Cerebellar nuclear complex (tissue), 1 donor: Measurements from ENCODE around the gene SENP6.
"Not testable (repeated sequence)": the region's sequence is repeated elsewhere in the genome, so short reads cannot be mapped to it uniquely, and the experiment has no call there.

Experiments used
- DNase-seq, 2 experiments: peaks; one replicate each; lab custom pipeline; 2025; lab: John Stamatoyannopoulos, UW

Gene SENP6

GRCh38 chr6:75609639-75610590, 8.2 kb downstream of the SENP6 start:
- no peak for DNase-seq

DNA sequence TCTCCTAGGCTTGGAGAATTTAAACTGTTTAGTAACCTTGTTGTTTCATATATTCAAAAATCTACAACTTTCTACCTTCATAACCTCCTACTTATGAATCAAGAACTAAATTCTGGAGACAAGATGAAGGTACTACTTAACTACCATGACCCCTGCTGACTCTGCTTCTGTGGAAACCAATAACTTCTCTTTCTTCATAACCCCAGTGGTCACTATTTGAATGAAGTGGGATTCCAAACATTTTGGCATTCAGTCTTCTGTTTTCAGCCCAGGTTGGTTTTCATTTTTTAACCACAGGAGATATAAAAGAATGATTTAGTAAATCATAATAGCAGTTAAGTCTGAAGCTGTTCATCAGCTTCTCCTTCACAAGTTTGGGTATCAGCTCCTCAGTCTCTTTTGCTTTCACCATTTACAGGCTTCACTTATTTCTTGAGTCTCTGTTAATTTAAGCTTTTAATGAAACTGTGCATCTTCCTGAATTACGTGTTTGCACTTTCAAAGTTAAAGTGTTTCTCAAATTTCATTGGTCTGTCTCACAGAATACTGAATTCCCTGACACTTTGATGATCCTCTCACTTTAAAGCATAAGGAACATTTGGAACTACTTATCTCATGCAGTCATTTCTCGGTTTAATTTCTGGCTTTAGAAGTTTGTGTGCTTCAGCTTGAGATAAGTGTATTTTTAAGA, 9.5 kb downstream of the SENP6 start:
- no peak for DNase-seq

DNA sequence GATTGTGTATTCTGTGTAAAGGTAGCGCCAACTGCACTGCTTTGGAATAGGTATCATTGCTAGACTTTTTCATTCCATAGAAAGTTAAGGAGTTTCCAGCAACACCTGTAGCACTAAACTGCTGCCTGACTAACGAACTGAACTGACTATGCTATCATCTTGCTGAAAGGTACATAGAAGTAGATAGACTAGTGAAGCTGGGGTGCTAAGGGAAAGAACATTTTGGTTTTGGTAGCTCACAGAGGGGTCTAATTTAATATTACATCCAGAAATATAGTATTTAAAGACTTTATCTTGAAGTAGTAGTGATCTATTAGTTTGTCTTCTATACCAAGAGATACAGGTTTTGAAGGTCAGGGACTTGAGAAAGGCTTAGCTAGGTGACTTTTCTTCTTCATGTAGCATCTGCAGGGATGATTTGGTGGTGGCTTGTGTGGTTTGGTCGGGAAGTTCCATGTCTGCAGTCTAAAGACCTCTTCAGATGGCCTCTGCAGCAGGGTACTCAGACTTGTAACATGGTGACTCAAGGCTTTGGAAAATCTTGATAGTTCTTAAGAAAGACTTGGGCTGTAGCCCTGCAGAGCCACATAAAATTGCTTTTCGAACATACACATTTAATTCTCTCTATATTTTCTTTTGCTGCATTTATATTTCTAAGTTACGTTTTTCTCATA, 10.2 kb downstream of the SENP6 start:
- no peak for DNase-seq

DNA sequence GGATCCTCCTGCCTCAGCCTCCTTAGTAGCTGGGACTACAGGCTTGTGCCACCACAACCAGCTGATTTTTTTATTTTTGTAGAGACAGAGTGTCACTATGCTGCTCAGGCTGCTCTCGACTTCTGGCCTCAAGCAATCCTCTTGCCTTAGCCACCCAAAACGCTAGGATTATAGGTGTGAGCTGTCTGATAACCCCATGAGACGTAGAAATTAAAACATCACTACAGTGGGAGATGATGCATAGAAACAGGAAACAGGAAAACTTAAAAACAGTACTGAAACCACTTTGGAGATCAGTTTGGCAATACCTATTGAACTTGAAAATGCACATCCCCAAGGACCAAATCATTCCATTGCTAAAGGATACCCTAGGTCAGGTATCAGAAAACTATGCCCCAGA, 10.8 kb downstream of the SENP6 start:
- DNase-seq = no peak

GRCh38 chr6:75613056-75613501, 11.4 kb downstream of the SENP6 start:
- DNase-seq = no peak

GRCh38 chr6:75618437-75618836, 16.8 kb downstream of the SENP6 start:
- no peak for DNase-seq

DNA sequence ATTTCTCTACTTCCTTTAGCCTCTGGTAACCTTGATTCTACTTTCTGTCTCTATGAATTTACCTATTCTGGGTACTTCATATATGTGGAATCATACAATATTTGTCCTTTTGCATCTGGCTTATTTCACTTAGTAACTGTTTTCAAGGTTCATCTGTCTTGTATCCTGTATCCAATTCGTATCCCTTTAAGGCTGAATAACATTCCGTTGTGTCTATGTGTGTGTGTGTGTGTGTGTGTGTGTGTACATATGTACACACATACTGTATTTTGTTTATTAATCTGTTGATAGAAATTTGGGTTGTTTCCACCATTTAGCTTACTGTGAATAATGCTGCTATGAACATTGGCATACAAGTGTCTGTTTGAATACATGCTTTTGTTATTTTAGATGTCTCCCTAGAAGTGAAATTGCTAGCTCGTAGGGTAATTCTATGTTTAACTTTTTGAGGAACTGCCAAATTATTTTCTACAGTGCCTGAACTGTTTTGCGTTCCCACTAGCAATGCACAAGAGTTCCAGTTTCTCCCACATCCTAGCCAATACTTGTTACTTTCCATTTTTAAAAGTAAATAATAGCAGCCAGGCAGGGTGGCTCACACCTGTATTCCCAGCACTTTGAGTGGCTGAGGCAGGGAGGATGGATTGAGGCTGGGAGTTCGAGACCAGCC, 17.7 kb downstream of the SENP6 start:
- DNase-seq = no peak

- no peak for DNase-seq
Measured at GRCh38 chr6:75620381-75621304, 19.0 kb downstream of the SENP6 start.

DNA sequence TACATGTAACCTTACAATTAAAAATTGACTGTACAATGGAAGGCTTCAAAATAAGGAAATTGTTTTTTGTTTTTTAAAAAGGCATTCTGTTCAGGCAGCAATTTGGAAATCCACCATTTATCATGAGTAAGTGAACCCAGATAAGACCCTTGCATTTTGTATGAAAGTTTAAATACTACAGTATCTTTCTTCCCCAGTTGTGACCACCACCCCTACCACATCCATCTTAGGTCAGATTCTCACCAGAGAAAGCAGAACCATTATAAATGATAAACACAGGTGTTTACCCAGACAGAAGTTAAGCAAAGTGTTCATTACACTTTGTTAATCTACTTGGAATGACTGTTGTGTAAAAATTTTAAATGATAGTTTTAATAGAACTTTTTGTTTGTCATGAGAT, 20.2 kb downstream of the SENP6 start:
- DNase-seq = no peak

GRCh38 chr6:75623491-75623890, 21.8 kb downstream of the SENP6 start:
- no peak for DNase-seq

DNA sequence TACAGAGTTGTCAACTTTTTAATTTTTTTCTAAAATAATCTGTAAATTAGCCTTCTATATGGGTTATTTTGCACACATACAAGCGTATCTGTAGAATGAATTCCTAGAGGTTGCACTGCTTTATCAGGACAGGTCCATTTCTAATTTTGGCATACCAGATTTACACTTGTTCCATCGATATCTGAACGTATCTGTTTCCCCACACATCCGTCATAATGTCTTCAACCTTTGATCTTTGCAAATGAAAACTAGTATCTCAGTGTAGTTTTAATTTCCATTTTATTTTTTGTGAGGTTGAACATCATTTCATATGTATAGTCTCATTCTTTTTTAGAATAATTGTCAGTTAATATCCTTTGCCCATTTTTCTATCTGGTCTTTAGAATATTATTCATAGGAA, 22.7 kb downstream of the SENP6 start:
- no peak for DNase-seq

DNA sequence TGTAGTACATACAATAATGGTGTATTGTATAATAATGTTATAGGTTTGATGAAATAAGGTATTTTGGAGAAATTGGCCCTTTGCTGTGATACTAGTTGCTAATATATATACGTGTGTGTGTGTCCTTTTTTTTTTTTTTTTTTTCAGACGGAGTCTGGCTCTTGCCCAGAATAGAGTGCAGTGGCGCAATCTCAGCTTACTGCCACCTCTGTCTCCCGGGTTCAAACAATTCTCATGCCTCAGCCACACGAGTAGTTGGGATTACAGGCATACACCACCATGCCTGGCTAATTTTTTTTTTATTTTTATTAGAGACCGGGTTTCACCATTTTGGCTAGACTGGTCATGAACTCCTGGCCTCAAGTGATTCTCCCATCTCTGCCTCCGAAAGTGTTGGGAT, 23.3 kb downstream of the SENP6 start:
- DNase-seq = no peak

DNA sequence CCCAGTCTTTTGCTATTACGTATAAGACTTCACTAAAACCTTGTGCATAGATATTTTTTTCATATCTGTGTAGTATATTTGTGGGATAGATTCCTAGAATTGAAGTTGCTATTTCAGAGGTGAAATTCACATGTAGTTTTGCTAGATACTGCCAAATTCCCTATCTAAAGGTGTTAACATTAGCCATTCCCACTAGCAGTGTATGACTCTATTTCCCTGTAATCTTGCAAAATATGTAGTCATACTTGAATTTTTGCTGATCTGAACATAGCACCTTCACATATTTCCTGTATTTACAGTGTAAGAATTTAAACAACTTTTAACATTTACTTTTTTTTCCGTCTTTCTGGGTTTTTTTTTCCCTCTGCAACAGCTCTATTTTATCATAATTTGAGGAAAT, 24.9 kb downstream of the SENP6 start:
- no peak for DNase-seq

DNA sequence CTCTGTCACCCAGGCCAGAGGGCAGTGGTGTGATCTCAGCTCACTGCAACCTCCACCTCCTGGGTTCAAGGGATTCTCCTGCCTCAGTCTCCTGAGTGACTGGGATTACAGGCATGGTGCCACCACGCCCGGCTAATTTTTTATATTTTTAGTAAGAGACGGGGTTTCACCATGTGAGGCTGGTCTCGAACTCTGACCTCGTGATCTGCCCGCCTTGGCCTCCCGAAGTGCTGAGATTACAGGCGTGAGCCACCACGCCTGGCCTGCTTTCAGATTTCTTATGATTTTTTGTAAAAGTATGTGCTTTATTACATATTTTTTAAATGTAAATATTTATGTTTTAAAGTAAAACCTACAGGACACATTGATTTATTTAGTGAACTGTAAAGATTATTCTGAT, 26.0 kb downstream of the SENP6 start:
- DNase-seq = not testable (repeated sequence)

- DNase-seq = no peak
Measured at GRCh38 chr6:75631859-75632635, 30.4 kb downstream of the SENP6 start.

- DNase-seq = no peak
Measured at GRCh38 chr6:75633045-75633444, 31.4 kb downstream of the SENP6 start.

DNA sequence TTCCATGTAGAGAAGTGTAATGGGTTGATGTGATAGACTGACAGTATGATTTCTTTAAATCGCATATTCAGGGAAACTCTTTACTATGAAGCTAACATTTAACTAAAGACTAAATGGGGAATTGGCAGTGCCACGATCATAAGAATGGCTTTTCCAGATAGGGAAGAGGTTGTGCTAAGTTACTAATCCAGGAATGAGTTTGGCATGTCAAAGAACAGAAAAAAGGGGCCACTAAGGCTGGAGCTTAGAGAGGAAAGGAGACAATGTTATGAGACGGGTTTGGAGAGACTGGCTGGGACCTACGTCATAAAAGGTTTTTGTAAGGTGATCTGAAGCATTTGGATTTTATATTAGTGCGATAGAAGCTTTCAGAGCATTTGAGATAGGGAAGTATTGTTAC, 40.6 kb downstream of the SENP6 start:
- no peak for DNase-seq

DNA sequence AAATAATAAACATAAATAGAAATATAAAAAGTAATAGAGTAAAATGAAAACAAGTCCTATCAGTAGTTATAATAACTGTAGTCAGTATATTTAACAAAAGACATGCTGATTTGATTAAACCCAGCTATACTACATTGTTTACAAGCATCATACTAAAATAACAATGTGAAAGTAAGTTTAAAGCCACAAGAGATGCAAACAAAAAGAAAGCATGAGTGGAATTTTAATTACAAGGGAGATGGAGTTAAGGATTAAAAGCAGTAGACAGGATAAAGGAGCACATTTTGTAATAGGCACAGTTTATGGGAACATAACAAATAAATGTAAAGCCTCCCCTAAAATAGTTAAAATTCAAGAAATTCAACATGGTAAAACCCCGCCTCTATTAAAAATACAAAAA, 41.5 kb downstream of the SENP6 start:
- DNase-seq = no peak

DNA sequence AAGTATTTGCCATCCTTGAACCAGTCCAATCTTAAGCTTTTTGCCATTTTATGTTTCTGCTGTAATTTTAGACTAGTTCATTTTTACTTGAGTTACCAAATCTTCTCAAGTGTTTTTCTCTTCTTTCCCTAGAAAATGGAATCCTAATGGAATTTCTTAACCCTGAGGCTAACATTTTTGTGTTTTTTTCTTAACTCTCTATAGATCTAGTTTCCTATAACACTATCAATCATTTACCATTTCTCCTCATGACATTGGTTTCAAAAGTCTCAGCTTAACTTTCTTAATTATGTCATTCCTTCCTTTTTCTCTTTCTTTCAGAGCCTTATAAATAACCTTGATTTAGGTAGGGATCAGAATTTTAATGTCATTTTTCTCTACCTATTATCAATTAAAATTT, 54.8 kb downstream of the SENP6 start:
- no peak for DNase-seq

GRCh38 chr6:75657327-75657726, 55.6 kb downstream of the SENP6 start:
- DNase-seq = no peak
